ENCODE measurements around the gene FGFR3.

DNA sequence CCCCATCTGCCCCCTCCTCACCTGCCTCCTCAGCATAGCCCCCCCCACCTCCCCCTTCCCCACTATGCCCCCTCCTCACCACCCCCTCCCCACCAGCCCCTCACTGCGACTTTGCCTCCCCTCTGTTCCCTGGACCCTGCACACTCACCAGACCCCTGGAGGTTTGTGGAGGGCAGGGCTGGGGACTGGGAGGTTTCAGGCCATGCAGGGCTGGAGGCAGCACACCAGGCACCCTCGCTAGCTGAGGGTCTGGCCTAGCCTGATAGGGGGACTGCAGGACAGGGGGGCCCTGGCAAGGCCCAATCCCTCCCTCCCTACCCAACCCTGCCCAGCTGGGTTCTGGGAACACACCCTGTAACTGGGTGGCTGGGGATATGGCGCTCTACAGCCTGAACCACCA, 43.7 kb upstream of the FGFR3 start:
- TF ChIP-seq POLR2A (IDR thresholded peaks at IDR 0.05; ENCODE audit: low read depth) (no peak), POLR2AphosphoS5 (IDR thresholded peaks at IDR 0.05) (no peak), EP300 (IDR thresholded peaks at IDR 0.05) (no peak)
- TF ChIP-seq, protein P1, sequence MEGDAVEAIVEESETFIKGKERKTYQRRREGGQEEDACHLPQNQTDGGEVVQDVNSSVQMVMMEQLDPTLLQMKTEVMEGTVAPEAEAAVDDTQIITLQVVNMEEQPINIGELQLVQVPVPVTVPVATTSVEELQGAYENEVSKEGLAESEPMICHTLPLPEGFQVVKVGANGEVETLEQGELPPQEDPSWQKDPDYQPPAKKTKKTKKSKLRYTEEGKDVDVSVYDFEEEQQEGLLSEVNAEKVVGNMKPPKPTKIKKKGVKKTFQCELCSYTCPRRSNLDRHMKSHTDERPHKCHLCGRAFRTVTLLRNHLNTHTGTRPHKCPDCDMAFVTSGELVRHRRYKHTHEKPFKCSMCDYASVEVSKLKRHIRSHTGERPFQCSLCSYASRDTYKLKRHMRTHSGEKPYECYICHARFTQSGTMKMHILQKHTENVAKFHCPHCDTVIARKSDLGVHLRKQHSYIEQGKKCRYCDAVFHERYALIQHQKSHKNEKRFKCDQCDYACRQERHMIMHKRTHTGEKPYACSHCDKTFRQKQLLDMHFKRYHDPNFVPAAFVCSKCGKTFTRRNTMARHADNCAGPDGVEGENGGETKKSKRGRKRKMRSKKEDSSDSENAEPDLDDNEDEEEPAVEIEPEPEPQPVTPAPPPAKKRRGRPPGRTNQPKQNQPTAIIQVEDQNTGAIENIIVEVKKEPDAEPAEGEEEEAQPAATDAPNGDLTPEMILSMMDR (IDR thresholded peaks at IDR 0.05), result no peak

Data from esophagus muscularis mucosa (tissue), 4 donors.